H7 (cell line): Measurements from ENCODE around the gene LRRC10. TPM values are rescaled to one million over a fixed set of nuclear protein-coding genes. Genes with fewer than 3 reads are reported as not detected.
"Not testable (repeated sequence)": the region's sequence is repeated elsewhere in the genome, so short reads cannot be mapped to it uniquely, and the experiment has no call there.

Experiments
- DNase-seq: peaks from one replicate; pipeline ENCODE4 v3.0.0; 2012
- H3K27me3 ChIP-seq: 2 replicates; pipeline ENCODE4 v1.6.0; 2011; ENCODE audit warnings: mild to moderate bottlenecking, low read length; ENCODE audit not compliant: control insufficient read depth, insufficient read depth
- H3K36me3 ChIP-seq: replicated peaks from 2 replicates; pipeline ENCODE4 v1.5.1; 2011; ENCODE audit warnings: low read length; ENCODE audit not compliant: control insufficient read depth, insufficient read depth
- H3K4me3 ChIP-seq: 2 replicates; pipeline ENCODE4 v1.5.1; 2011; ENCODE audit warnings: low read depth, mild to moderate bottlenecking, control low read depth, low read length, moderate library complexity; ENCODE audit not compliant: insufficient read depth
- total RNA-seq: library from RNA; depleted of rRNA; stranded (reverse); fragments of >200 nt; shearing (Covaris generic); gene quantifications from 2 replicates; pipeline ENCODE4 v1.2.3, GENCODE V29; 2014

Gene LRRC10
- total RNA-seq, 1 experiment from 2014 or later: not detected

DNA sequence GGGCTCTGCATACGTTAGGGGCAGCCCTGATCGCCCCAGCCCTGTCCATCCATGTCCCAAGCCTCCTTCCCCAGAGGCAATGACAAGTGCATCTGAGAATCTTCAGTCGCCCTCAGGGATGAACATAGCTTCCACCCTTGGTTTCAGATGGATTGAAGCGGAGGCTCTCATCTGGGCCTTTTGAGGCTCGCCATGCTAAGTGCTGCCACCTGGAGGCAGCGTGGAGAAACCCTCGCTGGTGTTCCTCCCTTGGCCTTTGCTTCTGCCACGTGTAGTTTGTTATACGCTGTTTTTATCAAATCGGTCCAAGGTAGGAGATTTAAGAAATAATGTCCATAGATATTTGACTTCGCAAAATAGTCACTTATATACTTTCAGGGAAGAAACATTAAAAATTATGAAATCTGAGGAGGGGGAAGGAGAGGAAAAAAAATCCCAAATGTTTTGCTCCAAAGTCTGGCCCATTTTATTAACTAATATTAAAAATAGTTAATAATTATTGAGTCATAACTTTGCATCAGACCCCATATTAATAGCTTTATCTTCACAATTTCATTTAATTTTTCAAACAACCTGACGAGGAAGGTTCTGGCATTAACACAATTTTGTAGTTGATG, 28.8 kb upstream of the LRRC10 start:
- DNase-seq: peak; percentile 79
- Histone ChIP-seq H3K27me3 (no peaks in the 10 kb centered on the region), H3K36me3 (no peaks in the 10 kb centered on the region), H3K4me3 (no peak overlapping the region)

DNA sequence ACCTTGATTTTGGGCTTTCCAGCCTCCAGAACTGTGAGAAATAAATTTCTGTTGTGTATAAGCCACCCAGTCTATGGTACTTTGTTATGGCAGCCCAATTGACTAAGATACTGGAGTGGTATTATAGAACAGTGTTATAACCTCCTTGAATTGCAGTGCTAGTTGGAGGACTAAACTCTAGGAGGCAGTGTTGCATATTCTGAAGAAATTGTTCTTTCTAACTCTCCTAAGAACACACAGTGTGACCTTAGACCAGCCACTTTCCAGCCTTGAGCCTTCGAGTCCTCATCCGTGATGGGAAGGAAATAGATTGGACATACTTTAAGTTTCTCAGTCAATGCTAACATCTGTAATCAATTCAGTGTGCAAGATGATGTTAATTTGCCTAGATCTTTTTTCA, 22.4 kb upstream of the LRRC10 start:
- Histone ChIP-seq H3K36me3 (no peaks in the 10 kb centered on the region), H3K27me3 (no peaks in the 10 kb centered on the region), H3K4me3 (no peak overlapping the region)
- DNase-seq: peak; percentile 48

DNA sequence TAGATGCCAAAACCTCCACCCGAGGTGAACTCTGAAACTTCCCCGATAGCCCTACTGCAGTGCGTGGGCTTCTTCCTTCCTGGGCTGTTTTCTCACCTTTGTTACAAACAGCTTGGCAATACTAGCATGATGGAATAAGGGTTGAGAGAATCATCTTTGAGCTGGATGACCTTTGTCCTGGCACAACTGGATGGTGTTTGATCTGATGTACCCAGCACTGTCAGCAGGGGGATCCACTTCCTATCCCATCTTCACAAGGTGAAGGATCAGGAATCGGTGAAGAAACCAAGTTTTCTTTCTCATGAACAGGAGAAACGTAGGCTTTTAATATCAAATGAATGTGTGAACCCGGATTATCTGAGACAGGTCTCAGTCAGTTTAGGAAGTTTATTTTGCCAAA, 19.5 kb upstream of the LRRC10 start:
- no peaks in the 10 kb centered on the region; the same call in 1 of the 2 replicates for H3K27me3 ChIP-seq
- peak; percentile 65 for DNase-seq
- H3K36me3 ChIP-seq: no peaks in the 10 kb centered on the region
- H3K4me3 ChIP-seq: no peak overlapping the region

DNA sequence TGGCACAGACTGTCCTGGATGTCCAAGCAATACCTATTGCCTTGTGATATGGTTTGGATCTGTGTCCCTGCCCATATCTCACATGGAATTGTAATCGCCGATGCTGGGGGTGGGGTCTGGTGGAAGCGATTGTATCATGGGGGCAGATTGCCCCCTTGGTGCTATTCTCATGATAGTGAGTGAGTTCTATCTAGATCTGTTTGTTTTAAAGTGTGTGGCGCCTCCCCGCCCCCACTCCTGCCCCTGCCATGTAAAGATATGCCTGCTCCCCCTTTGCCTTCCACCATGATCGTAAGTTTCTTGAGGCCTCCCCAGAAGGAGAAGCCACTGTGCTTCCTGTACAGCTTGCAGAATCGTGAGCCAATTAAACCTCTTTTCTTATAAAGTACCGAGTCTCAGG, 16.8 kb upstream of the LRRC10 start:
- no peak for DNase-seq
- Histone ChIP-seq H3K4me3 (no peak overlapping the region), H3K27me3 (no peaks in the 10 kb centered on the region; the same call in 1 of the 2 replicates), H3K36me3 (no peaks in the 10 kb centered on the region)

DNA sequence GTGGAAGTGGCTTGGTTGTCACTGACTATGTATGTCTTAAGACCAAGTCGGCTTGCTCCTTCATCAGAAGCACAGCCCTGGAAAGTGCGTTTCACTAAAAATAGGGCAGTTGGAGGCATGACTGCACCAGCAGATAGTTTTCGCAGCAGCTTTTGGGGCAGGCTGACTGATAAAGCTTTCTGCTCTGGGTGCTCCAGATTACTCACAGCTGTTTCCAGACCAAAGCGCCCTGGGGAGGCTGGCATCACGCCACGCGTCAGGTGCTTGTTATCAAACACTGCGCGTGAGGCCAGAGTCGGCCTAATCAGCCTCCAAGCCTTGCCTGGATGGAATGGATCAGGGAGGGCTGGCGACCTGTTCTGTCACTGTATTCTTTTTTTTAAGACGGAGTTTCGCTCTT, 13.3 kb upstream of the LRRC10 start:
- DNase-seq: no peak
- Histone ChIP-seq H3K4me3 (no peak overlapping the region), H3K36me3 (no peaks in the 10 kb centered on the region), H3K27me3 (no peaks in the 10 kb centered on the region; the same call in 1 of the 2 replicates)

DNA sequence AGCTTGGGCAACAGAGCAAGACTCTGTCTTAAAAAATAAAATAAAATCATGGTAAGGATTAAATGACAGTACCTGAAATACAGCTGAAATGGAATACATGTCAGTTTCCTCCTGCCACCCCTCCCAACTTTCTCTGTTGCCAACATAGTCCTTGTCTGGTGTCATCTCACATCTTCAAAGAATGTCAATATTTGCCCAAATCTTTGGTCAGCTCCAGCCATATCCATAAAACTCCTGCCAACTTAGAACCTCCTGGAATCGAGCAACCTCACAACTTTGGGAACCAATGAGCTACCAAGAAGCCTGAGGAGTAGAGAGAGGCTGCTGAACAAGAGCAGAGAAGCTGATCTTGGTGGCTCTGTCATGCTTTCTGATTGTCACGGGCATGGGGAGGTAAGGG, 10.8 kb upstream of the LRRC10 start:
- no peak overlapping the region for H3K4me3 ChIP-seq
- DNase-seq: no peak
- no peaks in the 10 kb centered on the region; the same call in 1 of the 2 replicates for H3K27me3 ChIP-seq
- no peaks in the 10 kb centered on the region for H3K36me3 ChIP-seq

DNA sequence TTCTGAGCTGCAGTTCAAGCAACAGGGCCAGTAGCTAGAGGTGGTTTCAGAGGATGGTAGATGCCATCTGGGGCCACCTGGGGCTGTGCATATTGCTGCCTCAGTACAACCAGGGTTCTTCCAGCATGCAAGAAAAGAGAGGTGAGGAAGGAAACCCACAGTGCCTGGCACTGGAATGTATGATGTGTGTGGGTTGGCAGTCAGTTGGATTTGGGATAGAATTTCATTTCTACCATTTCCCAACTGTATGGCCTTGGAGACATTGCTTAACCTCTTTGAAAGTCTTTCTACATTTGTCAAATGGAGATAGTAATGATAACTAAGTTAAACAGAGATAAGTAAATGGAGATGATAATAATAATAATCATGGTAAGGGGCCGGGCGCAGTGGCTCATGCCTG, 10.2 kb upstream of the LRRC10 start:
- H3K36me3 ChIP-seq: no peaks in the 10 kb centered on the region
- no peaks in the 10 kb centered on the region for H3K27me3 ChIP-seq
- DNase-seq: no peak
- H3K4me3 ChIP-seq: no peak overlapping the region

DNA sequence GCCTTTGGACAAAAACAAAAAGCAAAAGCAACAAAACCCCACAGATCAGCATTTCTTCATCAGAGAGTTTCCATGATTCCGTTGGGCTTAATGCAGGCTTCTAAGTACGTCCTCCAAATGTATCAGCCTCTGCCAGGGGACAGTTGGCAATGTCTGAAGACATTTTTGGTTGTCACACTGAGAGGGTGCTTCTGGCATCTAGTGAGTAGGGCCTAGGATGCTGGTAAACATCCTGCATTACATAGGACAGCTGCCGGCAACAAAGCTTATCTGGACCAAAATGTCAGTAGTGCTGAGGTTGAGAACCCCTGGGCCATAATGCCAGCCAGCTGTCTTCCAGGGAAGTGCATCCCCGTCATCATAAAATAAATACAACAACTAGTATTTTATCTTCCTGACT, 9.4 kb upstream of the LRRC10 start:
- Histone ChIP-seq H3K27me3 (no peaks in the 10 kb centered on the region), H3K4me3 (no peak overlapping the region), H3K36me3 (no peaks in the 10 kb centered on the region)
- DNase-seq: no peak

DNA sequence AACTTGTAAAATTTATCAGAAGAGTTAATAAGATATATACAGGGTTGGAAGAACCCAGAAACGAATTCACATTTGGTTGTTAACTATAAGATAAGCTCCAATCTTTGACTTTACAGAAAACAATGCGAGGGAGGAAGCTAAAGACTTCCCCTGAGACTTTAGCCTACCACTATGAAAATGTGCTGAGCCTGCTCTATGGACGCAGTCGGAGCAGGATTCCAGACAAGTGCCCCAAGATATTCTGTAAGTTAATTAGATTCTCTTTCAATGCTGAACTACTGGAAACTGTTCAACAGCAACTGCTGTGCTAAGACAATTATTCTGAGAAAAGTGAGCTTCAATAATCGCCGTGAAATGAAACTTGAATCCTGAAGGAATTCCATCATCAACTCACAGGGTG, 8.3 kb upstream of the LRRC10 start:
- Histone ChIP-seq H3K27me3 (no peaks in the 10 kb centered on the region), H3K36me3 (no peaks in the 10 kb centered on the region), H3K4me3 (no peak overlapping the region)
- no peak for DNase-seq

DNA sequence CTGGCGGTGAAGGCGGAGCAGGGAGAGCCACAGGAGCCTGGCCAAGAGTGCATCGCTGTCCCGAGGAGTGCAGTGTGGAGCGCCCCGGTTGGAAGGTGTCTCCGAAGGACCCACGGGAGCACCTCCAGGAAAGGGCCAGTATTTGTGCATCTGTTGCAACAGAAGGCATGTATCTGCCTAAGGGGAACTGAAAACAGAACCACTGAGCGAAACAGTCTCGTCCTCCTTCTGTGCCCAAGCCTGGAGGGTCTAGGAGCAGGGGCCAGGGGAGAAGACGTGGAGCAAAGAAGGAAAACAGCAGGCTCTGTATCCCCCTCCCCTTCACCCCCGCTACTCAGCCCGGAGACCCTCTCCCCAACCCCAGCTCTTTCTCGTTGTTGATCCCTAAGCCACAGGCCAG, 5.3 kb upstream of the LRRC10 start:
- H3K4me3 ChIP-seq: no peak overlapping the region
- DNase-seq: no peak
- H3K36me3 ChIP-seq: no peaks in the 10 kb centered on the region
- no peaks in the 10 kb centered on the region for H3K27me3 ChIP-seq

DNA sequence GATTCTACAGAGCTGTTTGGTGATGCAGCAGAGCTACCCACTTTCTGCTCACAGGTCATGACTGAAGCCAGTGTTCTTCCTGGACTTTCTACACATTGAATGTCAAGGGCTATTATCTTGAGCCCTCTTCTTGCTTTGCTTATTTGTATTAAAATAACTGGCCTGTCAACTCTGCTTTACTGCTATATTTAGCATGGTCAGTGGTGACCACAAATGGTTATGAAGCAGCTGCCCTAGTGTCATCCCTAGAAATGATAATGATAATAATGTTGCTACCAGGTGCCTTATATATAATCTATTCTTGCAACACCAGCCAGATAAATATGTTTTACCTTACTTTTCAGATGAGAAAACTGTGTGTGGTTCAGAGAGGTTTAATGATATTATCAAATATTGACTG, 2.6 kb upstream of the LRRC10 start:
- Histone ChIP-seq H3K4me3 (no peak overlapping the region), H3K27me3 (no peaks in the 10 kb centered on the region)

DNA sequence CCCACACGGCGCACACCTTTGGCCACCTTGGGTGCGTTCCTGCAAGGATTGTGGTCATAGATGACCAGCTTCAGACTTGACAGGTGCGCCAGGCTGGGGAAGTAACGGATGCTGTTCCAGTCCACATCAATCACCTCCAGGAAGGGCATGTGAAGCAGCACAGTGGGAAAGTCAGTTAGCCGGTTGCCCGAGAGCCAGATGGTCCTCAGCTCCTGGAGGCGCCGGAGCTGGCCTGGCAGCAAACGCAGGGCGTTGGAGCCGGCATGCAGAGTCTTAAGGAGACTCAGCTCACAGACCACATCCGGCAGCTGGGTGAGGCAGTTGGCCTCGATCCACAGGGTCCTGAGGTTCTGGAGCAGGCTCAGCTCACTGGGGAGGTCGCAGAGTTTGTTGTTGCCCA, 581 bp downstream of the LRRC10 start:
- Histone ChIP-seq H3K4me3 (no peak overlapping the region), H3K36me3 (no peaks in the 10 kb centered on the region), H3K27me3 (no peaks in the 10 kb centered on the region)
- no peak for DNase-seq

More for the DNA sequence above, 2.6 kb upstream of the LRRC10 start:
- DNase-seq: no peak
- H3K36me3 ChIP-seq: no peaks in the 10 kb centered on the region

DNA sequence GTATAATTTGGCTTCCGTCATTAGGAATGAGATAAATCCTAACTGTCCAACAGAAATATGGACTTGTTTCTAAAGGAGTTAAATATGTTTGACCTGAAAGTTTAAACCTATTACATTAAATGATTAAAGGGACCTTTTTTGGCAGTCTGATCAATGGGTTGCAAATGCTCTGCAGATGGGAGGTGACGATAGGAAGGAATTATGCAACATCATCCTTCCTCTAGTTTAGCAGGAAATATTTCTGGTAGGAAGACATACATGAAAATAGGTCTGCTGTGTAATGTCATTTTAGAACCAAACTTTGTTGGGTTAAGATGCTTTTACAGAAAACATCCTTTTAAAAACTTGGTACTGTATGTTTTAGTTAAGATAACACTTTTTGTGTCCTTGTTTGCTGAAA, 2.6 kb downstream of the LRRC10 start:
- Histone ChIP-seq H3K4me3 (no peak overlapping the region), H3K36me3 (no peaks in the 10 kb centered on the region; the same call in 1 of the 2 replicates), H3K27me3 (no peaks in the 10 kb centered on the region)
- DNase-seq: no peak

DNA sequence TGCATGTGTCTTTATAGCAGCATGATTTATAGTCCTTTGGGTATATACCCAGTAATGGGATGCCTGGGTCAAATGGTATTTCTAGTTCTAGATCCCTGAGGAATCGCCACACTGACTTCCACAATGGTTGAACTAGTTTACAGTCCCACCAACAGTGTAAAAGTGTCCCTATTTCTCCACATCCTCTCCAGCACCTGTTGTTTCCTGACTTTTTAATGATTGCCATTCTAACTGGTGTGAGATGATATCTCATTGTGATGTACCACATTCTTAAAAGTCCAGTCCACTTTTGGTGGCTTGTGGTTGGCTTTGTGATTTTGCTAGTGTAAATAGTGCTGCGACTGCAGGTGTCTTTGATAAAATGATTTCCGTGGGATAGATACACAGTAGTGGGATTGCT, 6.4 kb downstream of the LRRC10 start:
- not testable (repeated sequence) for H3K27me3 ChIP-seq, DNase-seq, H3K4me3 ChIP-seq
- peaks cover 14% of the 10 kb centered on the region for H3K36me3 ChIP-seq

DNA sequence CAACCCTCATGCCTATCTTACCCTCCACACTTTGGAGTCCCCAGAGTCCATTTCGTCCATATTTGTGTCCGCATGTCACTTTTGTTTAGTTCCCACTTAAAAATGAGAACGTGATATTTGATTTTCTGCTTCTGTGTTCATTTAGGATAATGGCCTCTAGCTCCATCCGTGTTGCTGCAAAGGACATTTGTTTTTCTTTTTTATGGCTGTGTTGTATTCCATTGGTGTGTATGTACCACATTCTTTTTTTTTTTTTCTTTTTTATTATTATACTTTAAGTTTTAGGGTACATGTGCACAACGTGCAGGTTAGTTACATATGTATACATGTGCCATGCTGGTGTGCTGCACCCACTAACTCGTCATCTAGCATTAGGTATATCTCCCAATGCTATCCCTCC, 7.2 kb downstream of the LRRC10 start:
- not testable (repeated sequence) for DNase-seq, H3K4me3 ChIP-seq, H3K27me3 ChIP-seq
- H3K36me3 ChIP-seq: peaks cover 16% of the 10 kb centered on the region

DNA sequence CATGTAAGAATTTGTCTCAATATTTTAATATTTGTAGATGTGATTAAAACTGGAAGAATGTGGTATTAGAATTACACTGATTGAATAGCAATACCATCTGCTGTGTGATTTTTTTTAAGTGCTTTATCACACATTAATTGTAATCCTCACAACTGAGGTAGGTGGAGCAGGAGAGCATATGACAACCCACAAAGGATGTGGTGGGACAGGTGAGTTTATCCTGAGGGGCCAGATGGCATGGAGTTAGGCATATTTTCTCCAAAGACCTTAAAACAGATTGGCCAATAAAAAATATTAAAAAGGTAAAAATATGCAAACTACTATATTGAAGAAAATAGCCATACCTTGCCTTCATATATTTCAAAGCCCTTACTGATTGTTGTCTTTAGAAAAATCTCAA, 7.8 kb downstream of the LRRC10 start:
- DNase-seq: peak; percentile 37
- peaks cover 21% of the 10 kb centered on the region for H3K36me3 ChIP-seq

More for the DNA sequence above, 7.8 kb downstream of the LRRC10 start:
- Histone ChIP-seq H3K27me3 (no peaks in the 10 kb centered on the region), H3K4me3 (no peak overlapping the region)
